H7 (cell line): Measurements from ENCODE around the gene TBCD. TPM values are rescaled to one million over a fixed set of nuclear protein-coding genes. Genes with fewer than 3 reads are reported as not detected.
"Not testable (repeated sequence)": the region's sequence is repeated elsewhere in the genome, so short reads cannot be mapped to it uniquely, and the experiment has no call there.

Experiments used
- DNase-seq: peaks from one replicate; pipeline ENCODE4 v3.0.0; 2012
- H3K27me3 ChIP-seq: 2 replicates; pipeline ENCODE4 v1.6.0; 2011; ENCODE audit warnings: mild to moderate bottlenecking, low read length; ENCODE audit not compliant: control insufficient read depth, insufficient read depth
- H3K36me3 ChIP-seq: replicated peaks from 2 replicates; pipeline ENCODE4 v1.5.1; 2011; ENCODE audit warnings: low read length; ENCODE audit not compliant: control insufficient read depth, insufficient read depth
- H3K4me3 ChIP-seq: 2 replicates; pipeline ENCODE4 v1.5.1; 2011; ENCODE audit warnings: low read depth, mild to moderate bottlenecking, control low read depth, low read length, moderate library complexity; ENCODE audit not compliant: insufficient read depth
- total RNA-seq: library from RNA; depleted of rRNA; stranded (reverse); fragments of >200 nt; shearing (Covaris generic); gene quantifications from 2 replicates; pipeline ENCODE4 v1.2.3, GENCODE V29; 2014

Gene TBCD
- total RNA-seq, 1 experiment from 2014 or later: 74.1 TPM

DNA sequence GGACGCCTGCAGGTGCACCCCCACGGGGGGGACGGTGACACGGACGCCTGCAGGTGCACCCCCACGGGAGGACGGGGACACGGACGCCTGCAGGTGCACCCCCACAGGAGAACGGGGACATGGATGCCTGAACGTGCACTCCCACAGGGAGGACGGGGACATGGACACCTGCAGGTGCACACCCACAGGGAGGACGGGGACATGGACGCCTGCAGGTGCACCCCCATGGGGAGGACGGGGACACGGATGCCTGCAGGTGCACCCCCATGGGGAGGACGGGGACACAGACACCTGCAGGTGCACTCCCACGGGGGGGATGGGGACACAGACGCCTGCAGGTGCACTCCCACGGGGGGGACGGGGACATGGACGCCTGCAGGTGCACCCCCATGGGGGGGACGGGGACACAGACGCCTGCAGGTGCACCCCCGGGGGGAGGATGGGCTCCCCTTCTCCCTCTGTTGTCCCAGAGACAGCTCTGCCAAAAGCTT, 213.0 kb downstream of the TBCD start:
- Histone ChIP-seq H3K4me3 (no peak overlapping the region), H3K27me3 (no peaks in the 10 kb centered on the region), H3K36me3 (no peaks in the 10 kb centered on the region)
- no peak for DNase-seq

DNA sequence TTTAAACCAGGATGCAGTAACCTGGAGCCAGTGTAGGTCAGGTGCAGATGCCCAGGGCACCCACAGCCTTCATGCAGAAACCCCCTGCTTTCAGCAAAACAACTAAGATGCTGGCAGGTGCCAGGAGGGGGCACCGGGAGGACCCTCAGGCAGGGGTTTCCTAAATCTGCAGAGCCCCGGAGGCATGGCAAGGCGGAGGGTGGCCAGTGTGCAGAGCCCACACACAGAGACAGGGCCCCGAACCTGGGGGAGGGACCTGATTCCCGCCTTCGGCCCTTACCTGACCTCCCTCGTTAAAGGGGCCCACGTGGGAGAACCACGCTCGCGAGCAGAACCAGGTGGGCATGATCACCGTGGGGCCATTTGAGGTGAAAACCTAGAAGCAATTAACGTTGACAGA, 213.5 kb downstream of the TBCD start:
- DNase-seq: no peak
- H3K36me3 ChIP-seq: no peaks in the 10 kb centered on the region
- H3K27me3 ChIP-seq: no peaks in the 10 kb centered on the region
- H3K4me3 ChIP-seq: no peak overlapping the region

DNA sequence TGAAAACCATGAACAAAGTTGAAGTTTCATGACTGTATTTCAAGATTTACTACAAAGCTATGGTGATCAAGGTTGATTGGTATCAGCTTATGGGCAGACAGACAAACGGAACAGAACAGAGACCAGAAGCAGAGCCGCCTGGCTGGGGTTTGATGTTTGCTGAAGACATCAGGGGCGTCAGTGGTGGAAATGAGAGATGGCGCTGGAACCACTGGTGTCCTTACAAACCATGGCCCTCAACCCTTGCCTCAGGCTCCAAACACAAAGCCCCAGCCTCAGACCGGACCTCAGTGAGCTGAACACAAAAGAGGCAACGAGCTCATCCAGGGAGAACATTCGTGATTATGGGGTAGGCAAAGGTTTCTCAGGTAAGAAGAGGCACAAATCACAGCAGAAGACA, 214.6 kb downstream of the TBCD start:
- no peak for DNase-seq
- H3K4me3 ChIP-seq: no peak overlapping the region
- H3K27me3 ChIP-seq: no peaks in the 10 kb centered on the region
- H3K36me3 ChIP-seq: no peaks in the 10 kb centered on the region

DNA sequence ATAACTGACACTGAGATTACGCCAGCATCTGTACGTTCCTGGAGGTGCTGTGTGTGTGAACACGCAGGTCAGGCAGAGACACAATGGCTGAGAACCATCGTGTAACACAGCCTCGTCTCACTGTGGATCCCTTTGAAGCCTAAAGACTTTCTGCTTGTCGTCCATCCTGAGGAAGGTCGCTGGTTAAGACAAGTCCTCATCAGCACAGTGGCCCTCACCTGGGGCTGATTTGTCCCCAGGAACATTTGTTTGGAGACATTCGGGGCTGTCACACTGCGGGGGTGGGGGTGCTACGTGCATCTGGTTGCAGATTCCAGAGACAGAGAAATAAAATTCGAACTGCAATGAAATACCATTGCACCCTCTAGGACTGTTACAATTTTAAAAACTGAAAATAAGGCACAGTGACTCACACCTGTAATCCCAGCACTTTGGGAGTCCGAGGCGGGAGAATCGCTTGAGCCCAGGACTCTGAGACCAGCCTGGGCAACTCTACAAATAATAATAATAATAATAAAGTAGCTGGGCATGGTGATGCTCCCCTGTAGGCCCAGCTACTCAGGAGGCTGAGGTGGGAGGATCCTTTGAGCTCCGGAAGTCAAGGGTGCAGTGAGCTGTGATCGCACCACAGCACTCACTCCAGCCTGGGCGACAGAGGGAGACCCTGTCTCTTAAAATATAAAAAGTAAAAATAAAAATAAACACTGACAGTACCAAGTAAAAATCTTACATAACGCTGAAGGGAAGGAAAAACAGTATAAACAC, 215.6 kb downstream of the TBCD start:
- Histone ChIP-seq H3K27me3 (no peaks in the 10 kb centered on the region), H3K4me3 (no peak overlapping the region), H3K36me3 (no peaks in the 10 kb centered on the region)
- DNase-seq: no peak

DNA sequence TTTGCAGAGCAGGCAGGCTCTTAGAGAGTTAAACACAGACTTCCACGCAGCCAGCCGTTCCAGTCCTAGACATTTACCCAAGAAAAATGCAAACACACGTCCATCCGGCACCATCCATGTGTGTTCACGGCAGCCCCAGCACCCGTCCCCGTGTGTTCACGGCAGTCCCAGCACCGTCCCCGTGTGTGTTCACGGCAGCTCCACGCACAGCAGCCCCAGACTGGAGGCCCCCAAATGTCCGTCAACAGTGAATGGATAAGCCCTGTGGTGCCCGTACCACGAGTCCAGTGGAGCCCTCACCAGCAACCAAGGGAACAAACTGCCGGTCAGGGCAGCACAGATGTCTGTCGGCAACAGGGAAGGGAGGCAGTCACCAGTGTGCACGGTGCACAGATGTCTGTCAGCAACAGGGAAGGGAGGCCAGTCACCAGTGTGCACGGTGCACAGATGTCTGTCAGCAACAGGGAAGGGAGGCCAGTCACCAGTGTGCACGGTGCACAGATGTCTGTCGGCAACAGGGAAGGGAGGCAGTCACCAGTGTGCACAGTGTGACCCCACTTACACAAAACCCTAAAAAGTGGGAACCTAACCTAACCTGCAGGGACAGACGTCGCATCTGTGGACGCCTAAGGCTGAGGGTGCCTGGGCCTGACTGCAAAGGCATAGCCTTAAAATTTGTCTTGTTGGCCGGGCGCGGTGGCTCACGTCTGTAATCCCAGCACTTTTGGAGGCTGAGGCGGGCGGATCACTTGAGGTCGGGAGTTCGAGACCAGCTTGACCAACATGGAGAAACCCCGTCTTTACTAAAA, 216.4 kb downstream of the TBCD start:
- H3K36me3 ChIP-seq, DNase-seq, H3K27me3 ChIP-seq, H3K4me3 ChIP-seq: not testable (repeated sequence)

DNA sequence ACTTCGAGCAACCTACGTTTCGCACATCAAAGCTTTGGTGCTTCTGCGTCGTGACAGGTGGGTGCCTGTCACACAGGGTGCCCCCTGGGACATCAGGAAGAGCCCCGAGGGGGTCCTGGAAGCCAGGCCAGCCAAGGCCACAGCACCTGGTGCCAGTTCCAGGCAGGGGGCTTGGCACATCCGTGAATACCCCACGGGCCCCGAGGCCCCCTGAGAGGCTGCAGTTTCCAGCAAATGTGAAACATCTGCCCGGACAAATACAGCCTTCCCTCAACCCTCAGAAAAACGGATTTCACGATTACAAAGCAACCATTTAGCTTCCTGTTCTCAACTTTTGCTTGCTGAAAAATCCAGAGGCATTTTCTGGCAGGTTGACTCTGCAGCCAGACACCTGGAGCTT, 218.2 kb downstream of the TBCD start:
- H3K36me3 ChIP-seq: no peaks in the 10 kb centered on the region
- no peak overlapping the region for H3K4me3 ChIP-seq
- no peak for DNase-seq
- H3K27me3 ChIP-seq: no peaks in the 10 kb centered on the region

DNA sequence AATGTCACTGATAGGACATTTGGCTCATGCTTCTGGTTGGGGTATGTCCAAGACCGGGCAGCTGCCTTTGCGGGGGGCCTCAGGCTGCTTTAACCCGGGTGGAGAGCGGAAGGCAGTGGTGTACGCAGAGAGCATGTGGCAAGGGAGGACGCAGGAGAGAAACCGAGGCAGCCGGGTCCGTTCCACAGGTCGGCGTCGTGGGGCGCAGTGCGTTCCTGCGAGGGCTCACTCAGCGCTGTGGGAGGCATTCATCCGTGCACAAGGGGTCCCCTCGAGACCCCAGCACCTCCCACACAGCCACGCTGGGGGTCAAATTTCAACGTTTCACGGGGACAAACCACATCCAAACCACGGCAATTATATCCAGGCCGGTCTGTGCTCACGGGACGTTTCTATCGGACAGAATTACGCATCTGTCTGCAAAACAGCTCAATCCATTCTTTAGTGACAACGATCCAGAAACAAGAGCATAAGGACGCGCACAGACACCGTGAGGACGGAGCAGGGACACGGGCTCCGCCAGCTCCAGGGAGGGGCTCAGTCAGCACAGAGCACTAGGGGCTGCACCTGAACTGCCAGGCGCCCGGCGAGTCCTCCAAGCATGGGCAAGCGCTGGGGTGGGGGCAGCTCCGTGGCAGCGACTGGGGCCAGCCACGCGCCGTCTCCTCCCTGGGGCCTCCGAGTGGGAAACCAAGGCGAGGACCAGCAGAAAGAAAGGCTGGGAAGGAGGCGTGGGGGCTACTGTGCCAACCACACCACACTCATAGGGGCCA, 219.1 kb downstream of the TBCD start:
- Histone ChIP-seq H3K27me3 (no peaks in the 10 kb centered on the region), H3K4me3 (no peak overlapping the region), H3K36me3 (no peaks in the 10 kb centered on the region)
- DNase-seq: no peak

DNA sequence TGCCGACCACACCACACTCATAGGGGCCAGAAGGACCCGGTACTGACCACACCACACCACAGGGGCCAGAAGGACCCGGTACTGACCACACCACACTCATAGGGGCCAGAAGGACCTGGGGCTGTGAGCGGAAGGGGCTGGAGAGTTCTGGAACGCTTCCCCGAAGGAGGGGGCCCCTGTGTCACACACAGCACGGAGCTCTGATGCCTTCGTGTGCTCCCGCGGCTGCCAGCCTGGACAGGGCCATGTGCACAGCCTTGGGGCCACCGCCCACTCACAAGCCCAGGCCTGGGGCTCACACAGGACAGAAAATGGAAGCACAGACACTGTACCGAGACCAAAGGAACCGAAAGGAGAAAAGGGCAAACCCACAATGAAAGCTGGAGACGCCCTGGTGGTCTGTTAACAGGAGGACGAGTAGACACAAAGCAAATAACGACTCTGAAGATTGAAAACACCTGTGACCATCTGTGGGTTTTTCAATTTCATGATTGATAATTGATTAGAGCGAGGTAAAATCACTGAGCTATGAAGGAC, 221.0 kb downstream of the TBCD start:
- DNase-seq: peak; percentile 26
- Histone ChIP-seq H3K27me3 (no peaks in the 10 kb centered on the region), H3K36me3 (no peaks in the 10 kb centered on the region), H3K4me3 (no peak overlapping the region)

DNA sequence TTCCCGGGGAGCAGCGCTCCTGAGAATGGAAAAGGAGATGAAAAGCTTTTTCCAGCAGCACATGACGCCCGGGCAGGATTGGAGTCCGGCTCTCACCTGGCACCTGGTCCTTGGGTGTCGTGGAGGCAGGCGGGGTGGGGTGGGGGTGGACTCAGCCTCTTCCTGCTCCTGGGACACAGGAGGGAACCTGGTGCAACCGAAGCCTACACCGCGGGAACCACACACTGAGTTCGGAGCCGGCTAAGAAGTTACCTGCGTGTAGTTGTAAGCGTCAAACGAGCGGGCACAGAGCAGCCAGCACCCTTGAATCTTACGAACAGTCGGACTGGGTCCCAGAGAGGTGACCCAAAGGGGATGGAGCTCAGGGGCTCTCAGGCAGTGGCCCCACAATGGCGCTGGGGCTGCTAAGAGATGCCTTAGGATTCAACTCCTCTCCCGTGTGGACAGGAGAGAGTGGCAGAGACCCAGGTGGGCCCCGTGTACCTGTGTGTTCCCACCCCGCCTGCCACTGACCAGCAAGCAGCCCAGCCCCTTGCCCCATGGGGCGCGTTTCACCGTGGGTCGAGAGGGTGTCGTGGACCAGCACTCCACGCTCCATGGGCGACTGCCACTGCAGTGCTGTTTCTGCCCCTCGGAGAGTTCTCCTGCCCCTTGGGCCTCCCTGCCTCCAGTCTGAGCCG, 221.7 kb downstream of the TBCD start:
- Histone ChIP-seq H3K4me3 (no peak overlapping the region), H3K27me3 (no peaks in the 10 kb centered on the region), H3K36me3 (no peaks in the 10 kb centered on the region)
- DNase-seq: peak; percentile 35

DNA sequence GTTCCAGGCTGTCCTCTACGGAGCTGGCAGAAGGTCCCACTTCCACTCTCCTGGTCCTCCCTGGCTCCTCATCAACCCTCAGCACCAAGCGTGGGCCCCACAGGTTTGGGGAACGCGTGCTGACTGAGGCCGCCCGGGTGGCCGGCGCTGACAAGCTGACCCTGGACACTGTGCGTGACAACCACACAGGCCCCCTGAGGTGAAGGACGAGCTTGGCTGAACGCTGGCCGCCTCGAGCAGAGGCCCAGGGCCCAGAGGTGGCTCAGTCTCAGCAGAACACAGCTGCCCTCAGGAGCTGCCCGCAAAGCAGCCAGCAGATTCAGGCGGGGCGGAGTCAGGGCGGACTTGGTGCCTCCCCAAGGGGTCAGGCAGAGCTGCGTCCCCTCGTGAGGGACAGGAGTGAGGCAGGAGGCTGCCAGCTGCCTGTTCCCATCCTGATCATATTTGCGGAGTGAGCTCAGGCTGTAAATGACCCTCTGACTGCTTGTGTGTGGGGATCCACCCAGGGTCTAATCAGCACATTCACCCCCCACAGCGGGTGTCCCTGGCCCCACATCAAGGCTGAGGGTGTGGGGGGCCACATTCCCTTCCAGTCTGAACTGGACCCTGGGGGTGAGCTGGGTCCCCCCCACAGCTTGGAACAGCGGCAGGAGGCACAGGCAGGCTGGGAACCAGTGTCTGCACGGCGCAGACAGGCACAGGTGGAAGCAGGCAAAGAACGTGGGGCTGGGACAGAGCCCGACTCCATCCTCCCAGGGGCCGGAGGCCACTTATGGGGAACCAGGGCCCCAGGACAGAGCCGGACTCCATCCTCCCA, 222.5 kb downstream of the TBCD start:
- Histone ChIP-seq H3K27me3 (no peaks in the 10 kb centered on the region), H3K36me3 (no peaks in the 10 kb centered on the region), H3K4me3 (no peak overlapping the region)
- DNase-seq: peak; percentile 46

DNA sequence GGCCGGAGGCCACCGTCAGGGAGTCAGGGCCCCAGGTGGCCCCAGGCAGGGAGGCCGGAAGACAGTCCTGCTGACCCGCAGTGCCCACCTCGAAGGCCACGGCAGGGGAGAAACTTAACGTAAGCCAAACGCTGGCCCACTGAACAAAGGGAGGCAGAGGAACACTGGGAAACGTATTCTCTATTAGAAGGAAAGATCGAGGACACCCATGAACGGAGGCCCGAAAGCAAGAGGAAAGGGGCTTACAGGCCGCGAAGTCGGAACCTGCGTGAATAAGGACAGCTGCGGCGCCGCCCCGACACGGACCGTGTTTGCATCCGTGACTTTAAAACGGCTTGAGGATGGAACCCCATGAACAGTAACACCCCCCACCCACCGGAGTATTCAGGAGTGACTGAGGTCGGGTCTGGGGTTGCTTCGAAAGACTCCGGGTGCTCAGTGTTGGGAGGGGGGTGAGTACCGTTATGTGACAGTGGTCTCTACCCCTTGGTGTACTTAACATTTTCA, 225.2 kb downstream of the TBCD start:
- no peaks in the 10 kb centered on the region for H3K27me3 ChIP-seq
- no peak overlapping the region for H3K4me3 ChIP-seq
- H3K36me3 ChIP-seq: no peaks in the 10 kb centered on the region
- DNase-seq: peak; percentile 20

DNA sequence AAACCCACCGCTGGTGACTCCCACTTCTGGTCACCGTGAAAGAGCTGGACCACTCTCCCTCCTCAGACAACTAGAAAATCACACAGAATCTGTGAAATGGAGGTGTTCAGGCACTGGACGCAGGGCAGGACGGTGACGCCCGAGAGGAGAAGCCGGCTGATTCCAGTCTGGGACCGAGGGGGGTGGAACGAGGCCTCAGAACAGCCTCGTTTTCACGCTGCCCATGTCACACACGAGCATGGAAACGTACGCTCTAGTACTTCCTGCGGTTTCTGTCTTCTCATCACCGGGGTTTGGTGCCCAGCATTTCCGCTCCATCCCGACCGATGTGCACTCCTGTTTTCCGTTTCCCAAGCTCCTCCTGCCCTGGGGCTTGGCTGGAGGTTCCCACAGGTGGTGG, 225.7 kb downstream of the TBCD start:
- DNase-seq: peak; percentile 33
- no peaks in the 10 kb centered on the region for H3K36me3 ChIP-seq
- no peaks in the 10 kb centered on the region for H3K27me3 ChIP-seq
- H3K4me3 ChIP-seq: no peak overlapping the region

DNA sequence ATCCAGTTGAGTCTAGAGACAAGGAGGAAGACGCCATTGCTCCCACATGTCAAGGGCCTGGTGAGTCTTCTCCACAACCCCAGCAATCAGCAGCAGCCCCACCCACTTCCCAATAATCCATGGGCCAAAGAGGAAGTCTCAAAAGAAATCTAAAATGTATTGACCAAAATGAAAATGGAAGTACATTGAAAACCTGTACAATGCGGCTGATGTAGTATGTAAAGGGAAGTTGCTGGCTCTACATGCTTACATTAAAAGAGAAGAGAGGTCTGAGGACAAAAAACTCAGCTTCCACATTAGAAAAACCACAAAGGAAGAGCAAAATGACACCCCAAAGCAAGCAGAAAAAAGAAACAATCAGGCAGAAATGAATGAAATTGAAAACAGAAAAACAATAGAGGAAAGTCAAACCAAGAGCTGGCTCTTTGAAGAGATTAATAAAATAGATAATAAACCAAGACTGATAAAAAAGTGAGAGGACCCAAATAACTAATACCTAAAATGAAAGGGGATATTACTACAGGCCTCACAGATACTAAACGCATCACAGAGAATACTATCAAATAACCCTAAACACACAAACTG, 227.0 kb downstream of the TBCD start:
- peak; percentile 18 for DNase-seq
- Histone ChIP-seq H3K4me3 (no peak overlapping the region), H3K27me3 (no peaks in the 10 kb centered on the region), H3K36me3 (no peaks in the 10 kb centered on the region)
